Panc1 (cell line): ENCODE data around the gene WDR35. TPM values are rescaled to one million over a fixed set of nuclear protein-coding genes. Genes with fewer than 3 reads are reported as not detected.

Experiments
- ATAC-seq: fragments of 200-7000 bp; cut with Tn5 transposase; 2 replicates; pipeline ENCODE4 v1.9.1; 2020; ENCODE audit warnings: mild to moderate bottlenecking, moderate library complexity
- BruUV-seq: library from RNA; stranded (reverse); fragments of 400-500 nt; replicated peaks from 2 replicates; lab custom pipeline; 2021; lab: Mats Ljungman, UMichigan
- CTCF ChIA-PET: fragments of 300-600 bp; sonication (Branson Sonifier 250); formaldehyde crosslinking; loops from one replicate; lab custom pipeline; 2022; ENCODE audit warnings: antibody characterized with exemption; lab: Charles Lee
- POLR2A ChIA-PET: fragments of 300-600 bp; sonication (Branson Sonifier 250); formaldehyde crosslinking; loops from one replicate; lab custom pipeline; 2022; ENCODE audit warnings: antibody characterized with exemption; lab: Charles Lee
- DNase-seq: peaks from one replicate; pipeline ENCODE4 v3.0.0-alpha.2; 2010; ENCODE audit warnings: low read depth, low spot score
- H3K27ac ChIP-seq: 2 replicates; pipeline ENCODE4 v1.5.1; 2011; ENCODE audit warnings: mild to moderate bottlenecking, low read length, inconsistent platforms
- H3K27me3 ChIP-seq: fragments of 200-500 bp; sonication (Bioruptor generic); 2 replicates; pipeline ENCODE4 v1.6.0; 2014; ENCODE audit warnings: low read length, inconsistent platforms; ENCODE audit not compliant: control insufficient read depth, insufficient read depth
- H3K36me3 ChIP-seq: fragments of 200-500 bp; sonication (Bioruptor generic); 2 replicates; pipeline ENCODE4 v1.5.1; 2014; ENCODE audit warnings: inconsistent platforms, mild to moderate bottlenecking, low read length, moderate library complexity; ENCODE audit not compliant: control insufficient read depth, insufficient read depth
- H3K4me1 ChIP-seq: 2 replicates; pipeline ENCODE4 v1.5.1; 2011; ENCODE audit warnings: inconsistent platforms, mild to moderate bottlenecking, low read length, moderate library complexity; ENCODE audit not compliant: control insufficient read depth, insufficient read depth
- H3K4me3 ChIP-seq, 2 experiments: 2 replicates each; pipeline ENCODE4 v1.5.1; 2011 to 2012; ENCODE audit warnings: low read depth in 2 of 2, low read length in 2 of 2, mild to moderate bottlenecking in 2 of 2, inconsistent platforms in 1 of 2, moderate library complexity in 1 of 2
- H3K9me3 ChIP-seq: fragments of 200-500 bp; sonication (Bioruptor generic); 2 replicates; pipeline ENCODE4 v1.5.1; 2014; ENCODE audit warnings: low read depth, mild to moderate bottlenecking, inconsistent platforms, low read length, moderate library complexity; ENCODE audit not compliant: control insufficient read depth, insufficient read depth
- CTCF ChIP-seq: fragments of 450-650 bp; IDR thresholded peaks from 2 replicates; pipeline ENCODE4 v1.5.1; 2017; ENCODE audit warnings: mild to moderate bottlenecking
- POLR2AphosphoS5 ChIP-seq: IDR thresholded peaks from 2 replicates; pipeline ENCODE4 v1.6.1; 2012; ENCODE audit warnings: mild to moderate bottlenecking, low read depth, low read length, moderate library complexity
- SIN3A ChIP-seq: IDR thresholded peaks from 2 replicates; pipeline ENCODE4 v1.6.1; 2012; ENCODE audit warnings: low read depth, mild to moderate bottlenecking, low read length, moderate library complexity, borderline replicate concordance; ENCODE audit not compliant: insufficient read depth
- TCF7L2 ChIP-seq: IDR thresholded peaks from 2 replicates; pipeline ENCODE4 v1.6.1; 2011; ENCODE audit warnings: mild to moderate bottlenecking, low read depth, low read length, inconsistent platforms
- in situ Hi-C: cut with HindIII; loops from 2 replicates; pipeline ENCODE4 v1.10.0; 2016; ENCODE audit warnings: low sequenced_read_pairs, low pct_unique_long_range_greater_than_20kb
- intact Hi-C: fragments of 100-400 bp; cut with micrococcal nuclease; formaldehyde crosslinking; loops from one replicate; pipeline ENCODE4 v1.10.0; 2022; ENCODE audit not compliant: unreplicated experiment
- total RNA-seq: library from RNA; stranded (reverse); gene quantifications from one replicate; pipeline ENCODE4 v1.2.1, GENCODE V29; 2021; ENCODE audit not compliant: unreplicated experiment
- TF ChIP-seq, protein P1 (sequence below), 2 experiments: IDR thresholded peaks; 2 replicates each; pipeline ENCODE4 v1.6.1; 2011 to 2012; ENCODE audit warnings: low read depth in 2 of 2, control low read depth in 1 of 2, low read length in 1 of 2, mild to moderate bottlenecking in 1 of 2, moderate library complexity in 1 of 2; ENCODE audit not compliant: insufficient read depth in 1 of 2

The WDR35 gene
- total RNA-seq, 1 experiment from 2014 or later: 13.8 TPM

DNA sequence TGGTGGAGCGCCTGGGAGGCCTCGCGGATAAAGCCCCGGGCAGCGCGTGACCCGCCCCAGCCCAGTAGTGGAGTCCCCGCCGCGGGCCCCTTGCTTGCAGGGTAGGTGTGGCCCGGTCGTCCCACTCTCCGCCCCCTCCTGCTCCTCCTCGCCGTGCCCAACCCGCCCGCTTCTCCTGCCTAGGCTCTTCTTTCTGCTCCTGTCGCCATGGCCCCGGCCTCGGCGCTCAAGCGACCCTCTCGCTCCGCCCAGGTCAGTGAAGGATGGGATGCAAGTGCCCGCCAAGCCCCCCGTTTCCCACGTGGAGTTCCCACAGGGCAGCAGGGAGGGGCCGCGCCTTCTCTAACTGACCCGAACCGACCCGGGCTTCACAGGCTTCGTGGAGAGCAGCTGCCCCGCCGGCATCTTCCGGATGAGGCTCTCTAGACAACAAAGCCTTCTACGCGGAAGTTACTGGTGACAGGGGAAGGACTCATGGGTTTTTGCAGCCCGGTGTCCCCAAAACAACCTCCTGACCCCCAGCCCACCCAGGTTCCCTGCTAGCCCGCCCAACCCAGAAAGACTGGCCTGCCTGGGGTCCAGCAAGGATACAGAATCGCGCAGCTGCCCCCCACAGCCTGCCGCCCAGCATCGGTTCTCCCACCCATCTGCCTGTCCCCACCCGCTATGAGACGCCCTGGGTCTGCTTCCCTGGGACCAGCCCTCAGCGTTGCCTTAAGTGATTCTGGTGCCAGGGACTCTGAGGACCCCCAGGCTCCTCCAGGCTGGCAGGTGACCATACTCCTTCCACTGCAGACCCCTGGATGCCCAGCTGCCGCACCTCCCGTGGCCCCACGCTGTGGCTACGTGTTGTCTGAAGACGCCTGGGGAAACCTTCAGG is 121.0 kb downstream of the WDR35 start:
- intact Hi-C loops: no loop called here
- H3K27me3 ChIP-seq: no peaks in the 10 kb centered on the region
- H3K4me3 ChIP-seq: peak overlapping the region in 1 of 2 experiments; percentile 18; a peak in 1 of 4 replicates
- H3K4me1 ChIP-seq: no peaks in the 10 kb centered on the region
- no peak for TF ChIP-seq CTCF
- TF ChIP-seq, protein P1, sequence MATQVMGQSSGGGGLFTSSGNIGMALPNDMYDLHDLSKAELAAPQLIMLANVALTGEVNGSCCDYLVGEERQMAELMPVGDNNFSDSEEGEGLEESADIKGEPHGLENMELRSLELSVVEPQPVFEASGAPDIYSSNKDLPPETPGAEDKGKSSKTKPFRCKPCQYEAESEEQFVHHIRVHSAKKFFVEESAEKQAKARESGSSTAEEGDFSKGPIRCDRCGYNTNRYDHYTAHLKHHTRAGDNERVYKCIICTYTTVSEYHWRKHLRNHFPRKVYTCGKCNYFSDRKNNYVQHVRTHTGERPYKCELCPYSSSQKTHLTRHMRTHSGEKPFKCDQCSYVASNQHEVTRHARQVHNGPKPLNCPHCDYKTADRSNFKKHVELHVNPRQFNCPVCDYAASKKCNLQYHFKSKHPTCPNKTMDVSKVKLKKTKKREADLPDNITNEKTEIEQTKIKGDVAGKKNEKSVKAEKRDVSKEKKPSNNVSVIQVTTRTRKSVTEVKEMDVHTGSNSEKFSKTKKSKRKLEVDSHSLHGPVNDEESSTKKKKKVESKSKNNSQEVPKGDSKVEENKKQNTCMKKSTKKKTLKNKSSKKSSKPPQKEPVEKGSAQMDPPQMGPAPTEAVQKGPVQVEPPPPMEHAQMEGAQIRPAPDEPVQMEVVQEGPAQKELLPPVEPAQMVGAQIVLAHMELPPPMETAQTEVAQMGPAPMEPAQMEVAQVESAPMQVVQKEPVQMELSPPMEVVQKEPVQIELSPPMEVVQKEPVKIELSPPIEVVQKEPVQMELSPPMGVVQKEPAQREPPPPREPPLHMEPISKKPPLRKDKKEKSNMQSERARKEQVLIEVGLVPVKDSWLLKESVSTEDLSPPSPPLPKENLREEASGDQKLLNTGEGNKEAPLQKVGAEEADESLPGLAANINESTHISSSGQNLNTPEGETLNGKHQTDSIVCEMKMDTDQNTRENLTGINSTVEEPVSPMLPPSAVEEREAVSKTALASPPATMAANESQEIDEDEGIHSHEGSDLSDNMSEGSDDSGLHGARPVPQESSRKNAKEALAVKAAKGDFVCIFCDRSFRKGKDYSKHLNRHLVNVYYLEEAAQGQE (IDR thresholded peaks at IDR 0.05; ENCODE audit: insufficient read depth in 1 of 2, low read depth in 2 of 2, low read length in 1 of 2): no peak
- no peak for TF ChIP-seq SIN3A
- no peak for TF ChIP-seq TCF7L2
- no peak for TF ChIP-seq POLR2AphosphoS5
- no TSS peak for BruUV-seq
- no peak for ATAC-seq
- POLR2A ChIA-PET: no interaction called here
- no peak for DNase-seq
- in situ Hi-C loops: no loop called here
- no peaks in the 10 kb centered on the region for H3K9me3 ChIP-seq
- H3K36me3 ChIP-seq: no peaks in the 10 kb centered on the region
- CTCF ChIA-PET: no interaction called here
- H3K27ac ChIP-seq: no peak overlapping the region

DNA sequence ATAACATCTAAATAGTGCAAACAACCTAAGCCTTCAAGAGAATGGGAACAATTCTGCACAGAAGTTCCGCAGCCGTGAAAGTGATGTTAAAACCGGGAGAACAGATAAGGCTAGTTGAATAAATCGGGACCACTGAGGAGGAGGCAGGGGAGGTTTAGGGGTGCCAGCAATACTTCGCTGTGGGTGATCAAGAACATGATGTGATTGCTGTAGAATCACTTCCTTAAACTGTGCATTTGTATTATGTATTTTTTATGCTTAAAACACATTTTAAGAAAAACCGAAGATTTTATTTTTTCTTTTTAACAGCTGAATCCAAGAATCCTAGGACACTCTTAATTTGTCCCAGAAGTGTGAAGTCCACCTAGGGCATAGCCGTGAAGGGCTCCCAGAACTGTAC is 121.7 kb downstream of the WDR35 start:
- Histone ChIP-seq H3K27me3 (no peaks in the 10 kb centered on the region), H3K4me1 (no peaks in the 10 kb centered on the region), H3K9me3 (no peaks in the 10 kb centered on the region), H3K36me3 (no peaks in the 10 kb centered on the region), H3K27ac (no peak overlapping the region), H3K4me3 (no peak overlapping the region)
- ATAC-seq (no peak), DNase-seq (no peak)
- CTCF ChIA-PET: no interaction called here
- intact Hi-C loops: no loop called here
- BruUV-seq: no TSS peak
- TF ChIP-seq POLR2AphosphoS5: no peak
- TF ChIP-seq, protein P1 (IDR thresholded peaks at IDR 0.05; ENCODE audit: insufficient read depth in 1 of 2, low read depth in 2 of 2, low read length in 1 of 2): no peak
- no peak for TF ChIP-seq TCF7L2
- TF ChIP-seq CTCF: no peak
- no peak for TF ChIP-seq SIN3A
- POLR2A ChIA-PET: no interaction called here
- in situ Hi-C loops: no loop called here
